GM12878 (cell line): ENCODE data around the gene DMRTC2. TPM values are rescaled to one million over a fixed set of nuclear protein-coding genes. Genes with fewer than 3 reads are reported as not detected.

Experiments used
- ATAC-seq: fragments of 200-7000 bp; cut with Tn5 transposase; 3 replicates; pipeline ENCODE4 v1.9.1; 2020; ENCODE audit warnings: mild to moderate bottlenecking, moderate library complexity
- BruUV-seq: library from RNA; stranded (reverse); fragments of 400-500 nt; replicated peaks from 2 replicates; lab custom pipeline; 2021; lab: Mats Ljungman, UMichigan
- CTCF ChIA-PET: fragments of 300-600 bp; sonication (Branson Sonifier 250); formaldehyde crosslinking; extraction: SDS; loops from one replicate; lab custom pipeline; 2021; ENCODE audit warnings: inconsistent platforms; lab: Yijun Ruan, JAX
- POLR2A ChIA-PET: fragments of 350-600 bp; formaldehyde crosslinking; extraction: SDS; loops from one replicate; lab custom pipeline; 2021; ENCODE audit warnings: inconsistent platforms; lab: Charles Lee
- RAD21 ChIA-PET: fragments of 300-600 bp; sonication (Branson Sonifier 250); formaldehyde crosslinking; loops from one replicate; lab custom pipeline; 2023; ENCODE audit warnings: antibody characterized with exemption; ENCODE audit not compliant: unreplicated experiment; lab: Charles Lee
- SMC1A ChIA-PET: fragments of 300-600 bp; sonication (Branson Sonifier 250); formaldehyde crosslinking; loops from one replicate; lab custom pipeline; 2023; ENCODE audit not compliant: unreplicated experiment, uncharacterized antibody; lab: Charles Lee
- DNase-seq: peaks from one replicate; pipeline ENCODE4 v3.0.0-alpha.2; 2011; ENCODE audit warnings: low read depth, low spot score
- FAIRE-seq: peaks from 3 replicates; lab custom pipeline; 2011; peaks lifted over from hg19 to GRCh38; lab: Jason Lieb, UNC
- H2AFZ ChIP-seq: 2 replicates; pipeline ENCODE4 v1.6.0; 2011; ENCODE audit warnings: low read depth, low read length, control low read depth; ENCODE audit not compliant: control insufficient read depth
- H3K27ac ChIP-seq: 2 replicates; pipeline ENCODE4 v1.5.1; 2011; ENCODE audit warnings: control low read depth; ENCODE audit not compliant: control insufficient read depth, insufficient read depth
- H3K27me3 ChIP-seq, 2 experiments: replicated peaks in 1 of 2; 2 replicates each; pipeline versions ENCODE4 v1.6.0 to v1.6.1; 2011; ENCODE audit warnings: low read length in 1 of 2; ENCODE audit not compliant: control insufficient read depth in 2 of 2, insufficient read depth in 2 of 2
- H3K36me3 ChIP-seq, 2 experiments: 2 replicates each; pipeline ENCODE4 v1.5.1; 2011; ENCODE audit warnings: low read length in 1 of 2; ENCODE audit not compliant: control insufficient read depth in 2 of 2, insufficient read depth in 2 of 2
- H3K4me1 ChIP-seq: 2 replicates; pipeline ENCODE4 v1.6.1; 2011; ENCODE audit warnings: mild to moderate bottlenecking, low read length, moderate library complexity, mixed read lengths; ENCODE audit not compliant: control insufficient read depth, insufficient read depth
- H3K4me2 ChIP-seq: 2 replicates; pipeline ENCODE4 v1.6.0; 2011; ENCODE audit warnings: control low read depth; ENCODE audit not compliant: control insufficient read depth, insufficient read depth
- H3K4me3 ChIP-seq: fragments of 200-600 bp; sonication (generic); 2 replicates; pipeline ENCODE4 v1.5.1; 2016
- H3K79me2 ChIP-seq: 2 replicates; pipeline ENCODE4 v1.6.0; 2011; ENCODE audit warnings: low read length; ENCODE audit not compliant: control insufficient read depth, insufficient read depth
- H3K9ac ChIP-seq: 2 replicates; pipeline ENCODE4 v1.8.0; 2011; ENCODE audit warnings: low read length, control low read depth, mixed read lengths; ENCODE audit not compliant: control insufficient read depth, insufficient read depth
- H3K9me3 ChIP-seq: replicated peaks from 3 replicates; pipeline ENCODE4 v1.5.1; 2011; ENCODE audit warnings: mild to moderate bottlenecking, low read length; ENCODE audit not compliant: control insufficient read depth, insufficient read depth
- H4K20me1 ChIP-seq: 2 replicates; pipeline ENCODE4 v1.6.0; 2011; ENCODE audit not compliant: control insufficient read depth, insufficient read depth
- CBX3 ChIP-seq: fragments of 200-600 bp; sonication (generic); IDR thresholded peaks from 2 replicates; pipeline ENCODE4 v1.6.1; 2016; ENCODE audit warnings: low read depth, borderline replicate concordance
- DPF2 ChIP-seq: fragments of 450-650 bp; IDR thresholded peaks from 2 replicates; pipeline ENCODE4 v1.6.1; 2017; ENCODE audit warnings: mild to moderate bottlenecking
- EGR1 ChIP-seq, 2 experiments: IDR thresholded peaks; 1 replicate in 1 of 2; 2 replicates in 1 of 2; pipeline ENCODE4 v1.6.1; 2011 to 2012; ENCODE audit warnings: low read depth in 2 of 2, low read length in 2 of 2, borderline replicate concordance in 1 of 2, mild to moderate bottlenecking in 1 of 2, moderate library complexity in 1 of 2
- ETV6 ChIP-seq, 2 experiments: fragments of 450-650 bp in 1 of 2; IDR thresholded peaks in 1 of 2; conservative IDR thresholded peaks in 1 of 2; 2 replicates each; pipeline ENCODE4 v1.6.1; 2014; ENCODE audit warnings: antibody characterized with exemption in 1 of 2, borderline replicate concordance in 1 of 2, low read depth in 1 of 2, mild to moderate bottlenecking in 1 of 2, moderate library complexity in 1 of 2
- HDAC6 ChIP-seq: fragments of 200-600 bp; sonication (generic); IDR thresholded peaks from one replicate; pipeline ENCODE4 v1.8.0; 2017; ENCODE audit warnings: antibody characterized with exemption; ENCODE audit not compliant: unreplicated experiment
- HDGF ChIP-seq: fragments of 450-650 bp; IDR thresholded peaks from 2 replicates; pipeline ENCODE4 v1.6.1; 2016; ENCODE audit warnings: antibody characterized with exemption
- IKZF1 ChIP-seq: fragments of 450-650 bp; conservative IDR thresholded peaks from 2 replicates; pipeline ENCODE4 v1.6.1; 2017; ENCODE audit warnings: antibody characterized with exemption, mild to moderate bottlenecking
- IRF4 ChIP-seq: IDR thresholded peaks from 2 replicates; pipeline ENCODE4 v1.6.1; 2011; ENCODE audit warnings: low read depth, low read length
- LARP7 ChIP-seq: fragments of 450-650 bp; IDR thresholded peaks from 2 replicates; pipeline ENCODE4 v1.6.1; 2017; ENCODE audit warnings: mild to moderate bottlenecking
- MLLT1 ChIP-seq: fragments of 450-650 bp; IDR thresholded peaks from 2 replicates; pipeline ENCODE4 v1.6.1; 2016; ENCODE audit warnings: mild to moderate bottlenecking
- MYC ChIP-seq: IDR thresholded peaks from 2 replicates; pipeline ENCODE4 v1.6.1; 2011; ENCODE audit warnings: mild to moderate bottlenecking, low read length, moderate library complexity, inconsistent platforms; ENCODE audit not compliant: insufficient read depth, insufficient replicate concordance, insufficient read length, severe bottlenecking
- NR2F1 ChIP-seq: fragments of 450-650 bp; conservative IDR thresholded peaks from 2 replicates; pipeline ENCODE4 v1.6.1; 2017; ENCODE audit warnings: mild to moderate bottlenecking
- POLR2AphosphoS2 ChIP-seq: IDR thresholded peaks from 2 replicates; pipeline ENCODE4 v1.6.1; 2011; ENCODE audit warnings: low read depth, mild to moderate bottlenecking, low read length, improper control_type of control experiment, moderate library complexity
- RELA ChIP-seq: fragments of 450-650 bp; IDR thresholded peaks from 2 replicates; pipeline ENCODE4 v1.8.0; 2014; ENCODE audit warnings: borderline replicate concordance; ENCODE audit not compliant: partially characterized antibody
- RELB ChIP-seq: fragments of 450-650 bp; IDR thresholded peaks from 2 replicates; pipeline ENCODE4 v1.6.1; 2017; ENCODE audit warnings: low read depth, mild to moderate bottlenecking, moderate library complexity
- SIN3A ChIP-seq: IDR thresholded peaks from 2 replicates; pipeline ENCODE4 v1.6.1; 2012; ENCODE audit warnings: low read depth, low read length, improper control_type of control experiment
- SMAD5 ChIP-seq: IDR thresholded peaks from 2 replicates; pipeline ENCODE4 v1.6.1; 2016; ENCODE audit warnings: antibody characterized with exemption, low read depth
- TAF1 ChIP-seq: IDR thresholded peaks from 2 replicates; pipeline ENCODE4 v1.6.1; 2011; ENCODE audit warnings: mild to moderate bottlenecking, low read depth, low read length, borderline replicate concordance
- YBX1 ChIP-seq: fragments of 450-650 bp; IDR thresholded peaks from 2 replicates; pipeline ENCODE4 v1.6.1; 2016; ENCODE audit warnings: antibody characterized with exemption
- ZBED1 ChIP-seq: IDR thresholded peaks from 2 replicates; pipeline ENCODE4 v1.6.1; 2016; ENCODE audit warnings: borderline replicate concordance
- WGBS: methylation state at CpG from one replicate; pipeline ENCODE4 v1.1.6; 2016; ENCODE audit warnings: low lambda C conversion rate; ENCODE audit not compliant: insufficient replicate concordance, insufficient coverage; ENCODE audit errors: missing lambda C conversion rate; 5-methylcytosine and 5-hydroxymethylcytosine counted together
- in situ Hi-C: fragments of 300-500 bp; cut with MboI; formaldehyde crosslinking; loops from 9 replicates; pipeline ENCODE4 v1.14.3; 2018; ENCODE audit warnings: mixed read lengths
- intact Hi-C: fragments of 100-400 bp; cut with micrococcal nuclease; formaldehyde crosslinking; loops from one replicate; pipeline ENCODE4 v1.14.2; 2022; ENCODE audit not compliant: unreplicated experiment
- polyA plus RNA-seq, 11 experiments: library from polyadenylated mRNA; depleted of rRNA in 4 of 11; unstranded in 6 of 11; stranded (reverse) in 5 of 11; fragments of >200 nt; fragmentation: Nextera tagmentation in 4 of 11; fragmentation: Illumina TruSeq in 1 of 11; extraction: Ambion mirVana in 4 of 11; extraction: Trizol in 1 of 11; gene quantifications; 1 replicate in 1 of 11; 2 replicates in 10 of 11; pipeline versions ENCODE4 v1.2.1 to v1.2.3, GENCODE V29; 2011 to 2016; ENCODE audit warnings: inconsistent platforms in 2 of 11, missing spikeins in 2 of 11, low read depth in 1 of 11
- total RNA-seq, 4 experiments: library from RNA; depleted of rRNA in 3 of 4; stranded (reverse); fragments of >200 nt in 3 of 4; fragmentation: Illumina TruSeq in 1 of 4; extraction: Trizol in 1 of 4; gene quantifications; 2 replicates each; pipeline versions ENCODE4 v1.2.1 to v1.2.3, GENCODE V29; 2013 to 2021

DMRTC2 gene
- total and polyA plus RNA-seq, 10 of the 15 experiments (the other 5 are each of a cell fraction or from before 2014, with no cell fraction given): not detected

GRCh38 chr19:41882568-41883462, 38.0 kb downstream of the DMRTC2 start, which contains the start of gene ARHGEF1:
ARHGEF1 (plus strand) TSS chr19:41883184; CDS start chr19:41888083, 4,899 bp downstream.
- no TSS peak for BruUV-seq
- POLR2A ChIA-PET: interaction anchor here (0.6 to 6.9 kb wide), 8 partner anchors 10 to 623 kb away, joined by 3 to 90 read pairs (median 6); partner anchors contain the start of gene RPS19
- FAIRE-seq (peak; percentile 18), DNase-seq (no peak), ATAC-seq (peak; percentile 36)
- SMC1A ChIA-PET: interaction anchor here (0.7 to 2.1 kb wide), 2 partner anchors 20 to 23 kb away, joined by 3 to 6 read pairs; partner anchors contain the start of gene RPS19
- H3K4me2 ChIP-seq: peak within 1 kb of the TSS; percentile 90
- H3K4me1 ChIP-seq: peaks cover 34% of the 10 kb centered on the region
- peaks cover 4 to 7% of the 10 kb centered on the region in 2 experiments; a peak in 3 of 4 replicates for H3K36me3 ChIP-seq
- H4K20me1 ChIP-seq: no peaks in the 10 kb centered on the region
- in situ Hi-C loops (no loop called here), intact Hi-C loops (no loop called here)
- H3K27ac ChIP-seq: peak within 1 kb of the TSS; percentile 87
- H3K9me3 ChIP-seq: no peaks in the 10 kb centered on the region
- peak within 1 kb of the TSS; percentile 89 for H3K4me3 ChIP-seq
- H3K9ac ChIP-seq: peak within 1 kb of the TSS; percentile 73
- 0% methylated on average over 26 of the region's 80 CpGs for WGBS
- CTCF ChIA-PET: interaction anchor here (6.2 to 10.8 kb wide), 2 partner anchors 8 to 23 kb away, joined by 49 to 136 read pairs; partner anchors contain the start of genes CD79A and RPS19
- H3K27me3 ChIP-seq: no peaks in the 10 kb centered on the region
- H3K79me2 ChIP-seq: peaks cover 73% of the 10 kb centered on the region
- RAD21 ChIA-PET: interaction anchor here (7.1 kb wide), 1 partner anchor 9 kb away, joined by 120 read pairs; the partner anchor contains the start of gene CD79A
- H2AFZ ChIP-seq: peak within 1 kb of the TSS; percentile 42
- TF ChIP-seq CBX3 (no peak), EGR1 (IDR thresholded peaks at IDR 0.05; ENCODE audit: borderline replicate concordance in 1 of 2, low read depth in 2 of 2, low read length in 2 of 2) (peak in 1 of 2 experiments; percentile 65; a peak in 1 of 3 replicates), SIN3A (peak; percentile 56; the same call in 1 of the 2 replicates), DPF2 (0 out of 2 replicates have a peak, but pooled peaks have one; percentile 44), HDAC6 (peak; percentile 86), SMAD5 (peak; percentile 40), IKZF1 (peak; percentile 80), NR2F1 (peak; percentile 48; the same call in 1 of the 2 replicates), RELA (no peak), ETV6 (conservative IDR thresholded peaks at IDR 0.05 in 1 of 2, IDR thresholded peaks at IDR 0.05 in 1 of 2; ENCODE audit: borderline replicate concordance in 1 of 2, low read depth in 1 of 2) (peak in 1 of 2 experiments; percentile 47; a peak in 2 of 4 replicates), TAF1 (no peak), YBX1 (no peak), RELB (no peak), POLR2AphosphoS2 (peak; percentile 94), MLLT1 (peak; percentile 58), IRF4 (no peak), LARP7 (0 out of 2 replicates have a peak, but pooled peaks have one; percentile 34), MYC (peak; percentile 31), ZBED1 (0 out of 2 replicates have a peak, but pooled peaks have one; percentile 45), HDGF (peak; percentile 99)
